HTERT RPE-1 (cell line): ENCODE data around the gene MEN1.

Experiments
- in situ Hi-C: fragments of 300-500 bp; cut with MboI; formaldehyde crosslinking; loops from 4 replicates; pipeline ENCODE4 v1.14.3; 2020; ENCODE audit warnings: low sequenced_read_pairs

The MEN1 gene

DNA sequence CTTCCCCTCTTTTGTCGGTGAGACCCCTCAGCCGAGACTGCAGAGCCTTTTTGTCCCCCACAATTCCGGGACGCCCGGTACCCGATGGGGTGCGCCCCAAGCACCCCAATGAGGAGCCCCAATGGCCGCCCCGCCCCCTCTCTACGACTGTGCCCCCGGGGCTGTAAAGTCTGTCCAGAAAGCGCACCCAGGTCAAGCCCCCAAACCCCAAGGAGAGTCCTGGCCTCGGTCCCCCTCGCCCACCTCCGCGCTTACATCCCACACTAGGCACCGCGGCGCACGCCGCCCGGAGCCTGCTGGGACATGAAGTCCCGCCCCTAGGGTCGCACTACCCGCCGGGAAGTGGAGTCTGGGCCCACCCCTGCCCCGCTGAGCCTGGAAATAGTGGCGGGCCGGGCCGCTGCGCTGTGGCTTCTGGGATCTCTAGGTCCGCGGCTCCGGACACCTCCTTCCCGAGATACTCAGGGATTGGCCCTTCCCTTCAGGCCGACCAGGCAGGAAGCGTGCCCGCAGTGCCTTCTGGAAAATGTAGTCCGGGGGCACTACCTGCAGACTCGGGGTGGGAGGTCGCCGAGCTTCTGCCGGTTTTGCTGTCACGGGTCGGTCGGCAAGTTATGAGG is at the start of gene MEN1:
Gene MEN1, minus strand, starts transcription at position 281 of the 620 bp plus-strand sequence. CDS start 442 bp downstream, outside the sequence.
- in situ Hi-C loops: no loop called here

DNA sequence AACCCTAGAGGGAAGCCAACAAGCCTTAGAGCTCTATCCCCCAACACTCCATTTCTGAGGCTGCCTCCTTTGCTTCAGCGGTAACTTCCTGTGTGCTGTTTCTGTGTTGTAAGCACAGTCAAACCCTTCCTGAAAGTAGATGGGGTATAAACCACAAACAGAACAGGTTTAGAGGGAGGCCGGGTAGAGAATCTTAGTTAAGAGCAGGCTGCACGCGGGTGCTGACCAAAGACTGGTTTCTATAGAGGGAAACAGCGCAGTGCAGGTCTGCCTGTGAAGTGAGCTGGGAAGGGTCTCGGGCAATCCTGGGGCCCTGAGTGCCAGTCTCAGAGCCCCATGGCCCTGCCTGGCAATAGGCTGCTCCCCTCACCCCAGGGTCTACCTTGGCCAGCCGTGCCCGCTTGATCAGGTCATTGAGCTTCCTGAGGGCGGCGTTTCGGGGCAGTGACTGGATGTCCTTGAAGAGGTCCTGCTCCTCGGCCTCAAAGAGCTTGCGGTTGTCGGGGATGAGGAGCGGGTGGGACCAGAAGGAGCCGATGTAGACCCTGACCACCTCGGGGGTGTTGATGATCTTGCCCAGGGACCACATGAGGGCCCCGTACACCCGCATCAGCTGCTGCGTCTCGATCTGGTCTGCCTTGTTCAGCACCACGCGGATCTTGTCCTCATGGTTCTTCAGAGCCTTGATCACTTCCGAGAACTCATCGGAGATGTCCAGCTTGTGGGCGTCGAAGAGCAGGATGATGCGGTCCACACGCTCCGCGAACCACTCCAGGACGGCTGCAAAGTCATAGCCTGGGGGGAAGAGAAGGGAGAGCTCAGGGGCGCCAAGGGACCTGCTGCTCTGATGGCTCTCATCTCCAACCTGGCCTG is 49.4 kb upstream of the MEN1 start:
- in situ Hi-C loops: no loop called here

GRCh38 chr11:64858467-64859263 is 48.3 kb upstream of the MEN1 start:
- in situ Hi-C loops: no loop called here

GRCh38 chr11:64857485-64857884 is 47.1 kb upstream of the MEN1 start:
- in situ Hi-C loops: no loop called here

DNA sequence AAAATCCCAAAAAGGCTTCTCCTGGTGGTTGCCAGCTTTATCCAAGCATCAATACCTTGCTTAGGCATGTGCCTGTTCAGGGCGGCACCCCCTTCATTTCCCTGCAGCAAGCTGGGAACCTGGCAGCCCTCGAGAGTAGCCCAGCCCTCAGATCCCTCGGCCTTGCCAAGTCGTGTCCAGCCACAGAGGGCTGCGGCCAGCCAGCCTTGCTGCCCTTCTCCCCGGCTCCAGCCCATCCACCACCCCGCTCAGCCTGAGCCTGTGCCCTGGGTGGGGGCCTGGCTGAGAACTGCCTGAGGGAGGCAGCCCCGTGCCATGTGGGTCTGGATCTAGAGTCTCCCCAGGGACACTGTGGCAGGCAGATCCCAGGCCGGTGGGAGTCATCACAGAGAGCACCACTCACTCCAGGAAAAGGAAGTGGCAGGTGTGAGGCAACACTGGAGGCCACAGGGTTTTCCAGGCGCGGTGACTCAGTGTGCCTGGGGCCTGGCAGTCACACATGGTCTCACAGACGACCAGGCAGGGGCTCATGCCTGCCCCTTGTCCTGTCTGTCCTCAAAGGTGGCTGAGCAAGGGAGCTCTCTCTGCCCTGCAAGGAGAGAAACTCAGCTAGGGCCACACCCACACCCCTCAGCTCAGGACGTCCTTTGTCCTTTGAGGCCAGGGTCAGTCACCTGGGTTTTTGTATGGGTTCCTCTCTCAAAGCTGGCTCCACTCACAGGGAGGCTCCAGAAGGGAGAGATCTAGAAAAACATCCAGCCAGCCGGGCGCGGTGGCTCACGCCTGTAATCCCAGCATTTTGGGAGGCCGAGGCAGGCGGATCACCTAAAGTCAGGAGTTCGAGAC is 46.3 kb upstream of the MEN1 start:
- in situ Hi-C loops: no loop called here

- in situ Hi-C loops: no loop called here
These were observed 45.4 kb upstream of the MEN1 start for GRCh38 chr11:64855596-64856304.

DNA sequence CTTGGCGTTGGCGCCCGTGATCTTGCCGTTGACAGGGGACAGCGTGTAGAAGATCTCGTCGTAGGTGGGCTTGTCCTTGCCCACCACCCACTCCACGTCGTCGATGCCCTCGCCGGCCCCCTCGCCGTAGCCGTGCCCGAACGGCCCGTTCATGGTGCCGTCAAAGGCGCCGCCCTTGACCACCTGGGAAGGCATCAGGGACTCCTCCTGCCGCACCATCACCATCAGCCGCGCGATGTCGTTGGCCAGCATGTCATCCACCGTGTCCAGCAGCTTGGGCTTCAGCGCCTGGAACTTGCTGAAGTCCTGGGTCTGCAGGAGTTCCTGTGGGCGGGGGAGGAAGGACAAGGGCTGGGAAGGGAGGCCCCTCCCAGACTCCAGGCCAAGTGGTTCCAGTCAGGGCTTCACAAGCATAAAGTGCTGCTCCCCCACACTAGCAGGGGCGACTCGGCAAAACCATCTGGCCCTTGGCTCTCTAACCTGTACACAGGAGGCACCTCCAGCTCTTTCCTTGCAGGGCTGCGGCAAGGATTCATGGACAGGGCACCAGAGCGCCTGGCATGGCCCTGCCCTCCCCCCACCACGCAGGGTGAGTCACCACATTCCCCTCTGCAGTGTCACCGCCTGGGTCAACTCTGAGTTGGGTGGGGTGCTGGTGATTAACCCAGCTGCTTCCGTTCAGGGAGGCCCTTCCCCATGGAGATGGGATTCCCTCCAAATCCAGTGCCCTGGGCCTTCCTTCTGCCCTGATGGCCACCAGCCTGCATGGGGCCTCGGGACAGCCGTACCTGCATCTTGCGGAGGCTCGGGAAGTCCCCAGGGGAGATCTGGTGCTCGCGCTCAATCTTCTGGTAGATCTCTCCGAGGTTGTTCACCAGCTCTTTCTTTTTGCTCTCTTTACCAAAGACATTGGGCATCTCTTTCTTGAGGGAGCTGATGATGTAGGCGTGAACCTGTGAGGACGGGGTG is 44.5 kb upstream of the MEN1 start:
- in situ Hi-C loops: no loop called here

DNA sequence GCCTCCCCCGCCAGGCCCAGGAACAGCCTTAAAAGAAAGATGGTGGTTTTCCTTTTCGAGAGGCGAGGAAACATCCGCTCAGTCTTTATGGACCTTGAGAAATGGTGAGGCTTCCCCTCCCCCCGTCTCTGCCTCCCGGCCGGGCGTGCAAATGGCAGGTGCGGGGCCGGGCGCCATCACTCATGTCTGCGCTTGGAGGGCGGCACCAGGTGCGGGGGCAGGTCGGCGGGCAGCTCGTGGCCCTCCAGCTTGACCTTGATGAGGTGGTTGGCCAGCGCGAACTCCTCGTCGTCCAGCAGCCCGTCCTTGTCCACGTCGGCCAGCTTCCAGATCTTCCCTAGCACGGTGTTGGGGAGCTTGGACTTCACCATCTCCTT is 43.8 kb upstream of the MEN1 start:
- in situ Hi-C loops: no loop called here

- in situ Hi-C loops: no loop called here
These were observed 43.4 kb upstream of the MEN1 start for GRCh38 chr11:64853709-64854108.

GRCh38 chr11:64852804-64853509 is 42.6 kb upstream of the MEN1 start:
- in situ Hi-C loops: no loop called here

DNA sequence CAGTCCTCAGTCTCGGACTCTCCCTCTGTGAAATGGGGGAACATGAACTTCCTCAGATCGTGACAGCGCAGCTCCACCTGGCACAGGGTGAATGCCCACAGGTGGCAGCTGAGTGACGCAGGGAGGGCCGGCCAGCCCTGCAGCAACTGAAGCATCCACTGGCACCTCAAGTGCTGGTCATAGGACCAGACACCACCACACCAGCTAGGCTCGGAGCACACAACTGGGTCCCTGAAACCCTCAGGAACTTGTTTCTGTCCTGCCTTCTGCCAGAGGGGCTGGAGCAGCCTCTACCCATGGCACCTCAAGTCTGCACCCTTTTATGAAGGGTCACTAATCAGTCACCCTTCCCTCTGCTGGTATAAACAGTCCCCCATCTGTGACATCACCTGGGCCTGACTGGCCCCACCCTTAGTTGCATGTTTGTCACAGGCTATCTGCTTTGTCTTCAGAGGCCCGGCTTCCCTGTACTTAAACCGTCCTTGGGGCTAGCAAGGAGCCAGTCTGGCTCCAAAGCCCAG is 41.5 kb upstream of the MEN1 start:
- in situ Hi-C loops: no loop called here

DNA sequence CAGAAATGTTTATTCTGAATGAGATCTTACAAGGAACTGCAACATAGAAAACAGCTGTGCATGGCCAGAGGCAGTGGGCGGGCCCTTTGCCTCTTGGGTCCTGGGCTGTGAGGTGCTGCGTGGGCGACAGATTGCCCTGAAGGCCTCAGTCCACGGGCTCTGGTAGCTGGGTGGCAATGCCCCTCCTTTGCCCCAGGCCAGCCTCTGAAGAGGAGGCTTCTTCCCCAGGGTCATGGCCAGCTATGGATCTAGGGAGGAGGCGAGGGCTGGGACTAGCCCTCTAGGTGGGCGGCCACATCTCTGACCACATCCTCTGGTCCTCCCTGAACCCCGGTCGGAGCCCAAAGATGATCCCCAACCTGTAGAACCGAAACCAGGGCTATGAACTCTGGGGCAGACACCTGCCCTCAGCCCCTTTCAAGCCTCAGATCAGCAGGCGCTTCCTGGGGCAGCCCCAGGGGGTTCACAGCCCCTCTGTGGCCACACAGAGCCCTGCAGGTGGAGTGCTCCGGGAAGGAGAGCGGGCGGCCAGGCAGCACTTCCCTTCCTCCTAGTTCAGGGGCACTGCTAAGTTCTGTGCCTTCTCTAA is 40.7 kb upstream of the MEN1 start:
- in situ Hi-C loops: no loop called here

DNA sequence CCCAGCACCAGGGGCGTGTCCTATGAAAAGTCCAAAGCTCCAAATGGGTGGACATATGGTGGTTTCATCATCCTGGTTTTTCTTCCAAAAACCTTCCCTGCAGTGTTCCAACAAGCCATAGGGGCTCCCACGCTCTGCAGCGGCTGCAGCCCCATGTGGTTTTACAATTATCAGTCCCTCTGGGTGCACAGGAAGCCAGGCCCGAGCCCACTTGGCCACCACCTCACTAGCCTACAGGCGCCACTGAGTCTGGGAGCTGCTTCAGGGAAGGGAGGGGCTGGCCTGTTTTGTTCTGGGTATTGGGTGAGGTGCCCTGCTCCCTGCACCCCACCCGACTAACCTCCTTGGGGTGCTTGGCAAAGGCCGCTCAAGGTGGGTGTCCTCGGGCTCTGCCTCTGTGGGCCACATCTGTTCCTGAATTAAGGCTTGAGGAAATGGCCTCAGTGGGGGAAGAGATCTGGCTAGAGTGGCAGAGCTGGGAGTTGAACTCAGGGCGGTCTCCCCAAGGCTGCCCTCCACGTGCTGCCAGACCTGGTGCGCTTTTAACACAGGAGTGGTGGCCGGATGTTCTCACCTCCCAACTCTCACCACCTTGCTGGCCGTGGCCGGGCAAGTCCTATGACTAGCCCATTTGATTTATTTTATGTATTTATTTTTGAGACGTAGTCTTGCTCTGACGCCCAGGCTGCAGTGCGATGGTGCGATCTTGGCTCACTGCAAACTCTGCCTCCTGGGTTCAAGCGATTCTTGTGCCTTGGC is 39.4 kb upstream of the MEN1 start:
- in situ Hi-C loops: no loop called here

GRCh38 chr11:64848826-64849597 is 38.7 kb upstream of the MEN1 start:
- in situ Hi-C loops: no loop called here

DNA sequence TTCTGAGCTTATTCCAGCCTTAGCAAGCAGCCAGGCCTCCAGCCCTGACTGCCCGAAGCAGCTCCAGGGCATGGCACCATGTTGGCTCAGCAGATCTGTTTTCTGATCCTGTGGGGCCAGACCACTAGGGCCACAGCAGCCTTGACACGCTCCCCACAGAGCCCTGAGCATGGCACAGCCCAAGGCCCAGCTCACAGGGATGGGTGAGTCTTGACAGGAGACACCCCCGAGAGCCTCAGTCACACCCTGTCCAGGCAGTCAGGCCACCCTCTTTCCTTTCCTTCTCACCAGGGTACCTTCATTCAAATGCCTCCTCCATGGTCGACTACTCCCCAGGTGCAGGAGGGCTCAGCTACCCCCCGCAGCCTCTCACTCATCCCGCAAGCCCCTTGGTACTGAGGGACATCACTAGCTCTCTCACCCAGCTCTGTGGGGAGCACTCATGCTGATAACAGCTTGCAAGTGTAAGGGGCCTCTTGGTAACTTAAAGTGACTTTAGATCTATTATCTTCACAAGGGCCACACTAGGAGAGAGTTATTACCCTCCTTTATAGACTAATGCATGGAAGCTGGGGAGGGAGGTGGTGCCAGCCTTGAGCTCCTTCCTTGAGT is 38.0 kb upstream of the MEN1 start:
- in situ Hi-C loops: no loop called here
